Dedifferentiated amniotic fluid mesenchymal stem cell (primary cell): ENCODE results near the gene DOHH.

Experiments used
- DNase-seq: peaks from one replicate; pipeline ENCODE4 v3.0.0-alpha.2; 2016; ENCODE audit errors: extremely low spot score

Gene DOHH

GRCh38 chr19:3478409-3479176 is 21.9 kb downstream of the DOHH start:
- DNase-seq = no peak

GRCh38 chr19:3477951-3478350 is 22.5 kb downstream of the DOHH start:
- no peak for DNase-seq

DNA sequence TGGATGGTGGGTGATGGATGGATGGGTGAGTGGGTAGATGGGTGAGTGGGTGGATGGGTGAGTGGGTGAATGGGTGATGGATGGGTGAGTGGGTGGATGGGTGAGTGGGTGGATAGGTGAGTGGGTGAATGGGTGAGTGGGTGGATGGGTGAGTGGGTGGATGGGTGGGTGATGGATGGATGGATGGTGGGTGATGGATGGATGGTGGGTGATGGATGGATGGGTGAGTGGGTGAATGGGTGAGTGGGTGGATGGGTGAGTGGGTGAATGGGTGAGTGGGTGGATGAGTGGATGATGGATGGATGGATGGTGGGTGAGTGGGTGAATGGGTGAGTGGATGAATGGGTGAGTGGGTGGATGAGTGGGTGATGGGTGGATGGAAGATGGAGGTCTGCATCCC is 23.0 kb downstream of the DOHH start:
- no peak for DNase-seq

DNA sequence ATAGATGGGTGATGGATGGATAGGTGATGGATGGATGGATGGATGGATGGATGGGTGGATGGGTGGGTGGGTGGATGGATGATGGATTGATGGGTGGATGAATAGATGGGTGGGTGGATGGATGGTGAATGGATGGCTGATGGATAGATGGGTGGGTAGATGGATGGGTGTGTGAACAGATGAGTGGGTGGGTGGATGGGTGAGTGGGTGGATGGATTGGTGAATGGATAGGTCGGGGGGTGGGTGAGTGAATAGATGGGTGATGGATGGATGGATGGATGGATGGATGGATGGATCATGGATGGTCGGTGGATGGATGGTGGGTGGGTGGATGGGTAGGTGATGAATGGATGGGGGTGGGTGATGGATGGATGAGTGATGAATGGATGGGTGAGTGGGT is 23.6 kb downstream of the DOHH start:
- DNase-seq = no peak

GRCh38 chr19:3475449-3475848 is 25.0 kb downstream of the DOHH start:
- no peak for DNase-seq

DNA sequence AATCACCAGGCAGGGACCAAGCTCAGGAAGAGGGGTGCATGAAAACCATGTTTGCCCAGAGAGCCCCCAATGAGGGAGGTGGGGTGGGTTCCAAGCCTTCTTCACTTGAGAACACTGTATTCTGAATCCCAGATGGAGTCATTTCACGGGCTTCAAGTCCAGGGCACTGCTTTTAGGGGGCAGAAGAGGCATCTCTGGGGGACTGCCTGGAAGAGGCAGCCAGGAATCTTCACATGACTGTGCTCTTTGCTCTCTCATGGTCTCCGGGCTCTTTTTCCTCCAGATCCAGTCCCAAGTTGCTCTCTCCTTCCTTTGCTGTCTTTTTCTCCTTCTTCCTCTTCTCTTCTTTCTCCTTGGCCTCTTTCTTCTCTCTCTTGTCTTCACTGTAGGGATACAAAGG is 25.9 kb downstream of the DOHH start:
- DNase-seq = no peak

- DNase-seq = no peak
These were observed 26.5 kb downstream of the DOHH start for GRCh38 chr19:3474010-3474409.

GRCh38 chr19:3471954-3472655 is 28.4 kb downstream of the DOHH start:
- DNase-seq = no peak

- DNase-seq = no peak
These were observed 29.9 kb downstream of the DOHH start for GRCh38 chr19:3470500-3471128.

DNA sequence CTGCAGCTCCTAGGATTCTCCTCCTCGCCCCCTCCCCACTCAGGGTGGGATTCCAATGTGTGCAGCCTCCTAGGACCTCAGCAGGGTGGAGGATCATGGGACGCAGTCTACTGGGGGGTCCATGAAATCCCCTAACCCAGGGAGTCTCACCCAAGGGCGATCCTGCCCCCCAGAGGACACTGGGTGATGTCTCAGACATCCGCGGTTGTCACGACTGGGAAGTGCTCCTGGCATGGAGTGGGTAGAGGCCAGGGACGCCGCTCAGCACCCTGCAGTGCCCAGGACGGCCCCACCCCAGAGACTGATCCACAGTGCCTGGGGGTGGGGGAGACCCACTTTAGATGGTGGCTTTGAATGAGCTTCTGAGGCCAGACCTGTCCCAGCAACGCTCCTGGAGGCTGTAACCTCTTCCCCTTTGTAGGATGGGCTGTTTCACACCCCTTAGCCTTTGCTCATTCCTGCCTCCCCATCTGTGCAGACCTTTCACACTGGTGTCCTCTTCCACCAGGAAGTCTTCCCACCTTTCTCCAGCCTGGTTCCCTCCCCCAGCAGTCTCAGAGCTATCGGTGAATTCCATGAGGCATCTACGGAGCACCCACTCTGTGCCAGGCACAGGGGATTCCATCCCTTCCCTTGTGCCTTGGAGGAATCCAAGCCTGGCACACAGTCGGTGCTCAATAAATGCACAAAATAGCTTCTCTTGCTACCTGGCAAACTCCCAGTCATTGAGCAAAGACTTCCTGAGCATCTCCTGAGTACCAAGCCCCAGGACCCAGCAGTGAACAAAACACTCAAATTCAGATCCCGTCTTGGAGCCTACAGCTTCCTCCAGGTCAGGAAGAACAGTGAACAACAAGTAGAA is 30.6 kb downstream of the DOHH start:
- no peak for DNase-seq

DNA sequence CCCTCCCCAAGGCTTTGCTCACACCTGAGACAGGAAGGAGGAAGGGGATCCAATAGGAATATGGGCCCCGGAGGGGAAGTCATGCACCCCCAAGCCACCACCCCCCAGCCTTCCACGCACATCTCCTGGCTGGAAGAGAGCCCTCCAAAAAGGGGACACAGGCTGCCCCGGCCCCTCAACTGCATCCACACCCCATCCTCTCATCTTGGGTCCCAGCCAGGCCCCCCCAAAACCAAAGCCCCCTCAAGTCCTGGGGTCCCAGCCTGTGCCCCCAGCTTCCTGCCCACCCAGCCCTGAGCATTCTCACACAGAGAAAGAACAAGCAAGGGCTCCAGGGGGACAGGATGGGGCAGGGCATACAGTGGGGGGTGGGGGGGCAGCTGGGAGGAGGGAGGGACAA is 32.3 kb downstream of the DOHH start:
- DNase-seq = no peak

DNA sequence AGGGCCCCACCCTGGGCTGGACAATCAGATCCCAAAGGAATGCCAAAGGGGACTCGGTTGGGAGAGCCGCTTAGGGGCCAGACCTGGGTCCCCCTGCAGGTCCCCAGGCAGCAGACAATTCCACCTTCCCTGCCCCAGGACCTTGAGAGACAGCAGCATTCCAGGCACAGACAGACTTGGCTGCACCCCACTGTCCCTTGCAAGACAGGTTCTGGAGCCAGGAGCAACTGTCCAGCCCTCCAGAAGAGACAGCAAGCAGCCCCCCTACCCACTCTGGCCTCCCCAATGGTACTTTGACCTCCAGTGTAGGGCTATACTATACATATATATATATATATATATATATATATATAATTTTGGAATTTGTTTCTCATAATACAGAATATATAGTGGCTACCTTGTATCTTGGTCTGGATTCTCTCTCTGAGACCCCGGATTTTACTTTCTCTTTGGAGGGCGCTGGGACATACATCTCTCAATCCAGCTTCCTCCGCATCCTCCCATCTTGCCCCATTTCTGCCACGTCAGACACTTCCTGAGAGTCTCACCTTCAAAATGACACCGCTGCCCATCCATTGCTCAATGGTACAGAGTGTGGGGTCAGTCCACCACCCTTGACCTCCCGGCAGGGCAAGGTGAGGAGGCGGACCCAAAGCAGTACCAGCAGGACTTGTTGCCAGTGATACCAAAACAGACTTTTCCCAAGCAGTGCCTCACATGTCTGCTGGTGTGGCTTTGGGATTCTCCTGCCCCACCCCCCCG is 32.9 kb downstream of the DOHH start:
- DNase-seq = no peak

DNA sequence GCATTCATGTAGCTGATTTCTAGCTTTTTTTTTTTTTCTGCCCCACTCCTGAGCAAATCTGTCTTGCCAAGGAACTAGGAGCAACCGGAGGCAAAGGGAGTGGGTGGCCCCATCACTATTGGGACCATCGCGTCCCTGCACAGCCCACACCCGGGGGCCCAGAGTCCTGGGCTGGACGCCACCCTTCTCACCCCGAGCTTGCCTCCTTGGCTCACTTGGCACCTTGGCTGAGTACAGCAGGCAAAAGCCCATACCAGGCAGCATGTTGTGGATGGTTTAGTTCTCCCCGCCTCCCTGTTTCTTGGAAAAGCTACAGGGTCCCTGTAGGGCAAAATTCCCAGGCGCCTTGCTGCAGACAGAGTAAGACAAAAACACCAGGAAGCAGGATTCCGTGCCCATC is 33.8 kb downstream of the DOHH start:
- no peak for DNase-seq

- DNase-seq = no peak
These were observed 34.9 kb downstream of the DOHH start for GRCh38 chr19:3465552-3465951.

- DNase-seq = no peak
These were observed 35.8 kb downstream of the DOHH start for GRCh38 chr19:3464587-3465235.

- DNase-seq = no peak
These were observed 36.5 kb downstream of the DOHH start for GRCh38 chr19:3463714-3464586.

GRCh38 chr19:3462991-3463713 is 37.3 kb downstream of the DOHH start:
- DNase-seq = no peak

DNA sequence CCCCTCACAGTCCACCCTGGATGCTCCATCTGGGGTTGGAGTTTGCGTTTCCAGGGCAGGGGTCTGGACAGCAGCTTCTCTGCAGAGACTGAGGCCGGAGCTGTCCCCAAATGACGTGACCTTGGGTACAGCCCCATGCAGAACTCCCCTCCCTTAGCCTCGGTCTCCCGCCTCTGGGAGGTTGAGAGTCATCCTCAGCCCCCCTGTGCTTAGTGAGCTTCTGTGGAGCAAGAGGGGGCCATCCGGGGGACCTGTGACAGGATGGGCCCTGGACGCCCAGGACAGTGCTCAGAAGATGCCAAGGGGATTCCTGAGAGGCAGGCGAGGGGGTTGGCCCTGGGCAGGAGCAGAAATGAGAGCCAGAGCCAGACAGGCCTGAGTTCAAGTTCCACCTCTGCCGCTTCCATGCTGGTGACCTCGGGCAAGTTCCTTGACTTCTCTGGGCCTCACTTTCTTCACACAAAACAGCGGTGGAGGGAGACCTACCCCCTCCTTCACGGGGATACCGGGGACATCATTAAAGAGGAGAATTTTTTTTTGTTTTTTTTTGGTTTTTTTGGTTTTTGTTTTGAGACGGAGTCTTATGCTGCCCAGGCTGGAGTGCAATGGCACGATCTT is 40.4 kb downstream of the DOHH start:
- no peak for DNase-seq
